Calu3 (cell line): ENCODE data around the gene NECTIN1. TPM values are rescaled to one million over a fixed set of nuclear protein-coding genes. Genes with fewer than 3 reads are reported as not detected.

Experiments
- BruUV-seq: library from RNA; stranded (reverse); fragments of 400-500 nt; replicated peaks from 2 replicates; lab custom pipeline; 2021; lab: Mats Ljungman, UMichigan
- CTCF ChIA-PET: fragments of 300-600 bp; sonication (Branson Sonifier 250); formaldehyde crosslinking; loops from one replicate; lab custom pipeline; 2022; ENCODE audit warnings: antibody characterized with exemption; lab: Charles Lee
- DNase-seq: peaks from one replicate; pipeline ENCODE4 v3.0.0; 2022
- H3K27ac Mint-ChIP-seq: one replicate; pipeline ENCODE4 v1.8.0; 2022; ENCODE audit warnings: mixed read lengths; ENCODE audit not compliant: unreplicated experiment
- H3K27me3 Mint-ChIP-seq: one replicate; pipeline ENCODE4 v1.8.0; 2022; ENCODE audit warnings: mixed read lengths; ENCODE audit not compliant: unreplicated experiment
- H3K36me3 Mint-ChIP-seq: one replicate; pipeline ENCODE4 v1.8.0; 2022; ENCODE audit warnings: mild to moderate bottlenecking, moderate library complexity, mixed read lengths; ENCODE audit not compliant: insufficient read depth, unreplicated experiment
- H3K4me1 Mint-ChIP-seq: one replicate; pipeline ENCODE4 v1.8.0; 2022; ENCODE audit warnings: mild to moderate bottlenecking, low read depth, mixed read lengths; ENCODE audit not compliant: unreplicated experiment
- H3K4me3 Mint-ChIP-seq: one replicate; pipeline ENCODE4 v1.8.0; 2022; ENCODE audit warnings: mild to moderate bottlenecking, low read depth, moderate library complexity, mixed read lengths; ENCODE audit not compliant: unreplicated experiment
- H3K9me3 Mint-ChIP-seq: one replicate; pipeline ENCODE4 v1.8.0; 2022; ENCODE audit warnings: low read depth, mixed read lengths; ENCODE audit not compliant: unreplicated experiment
- intact Hi-C: fragments of 100-400 bp; cut with micrococcal nuclease; formaldehyde crosslinking; loops from one replicate; pipeline ENCODE4 v1.10.0; 2022; ENCODE audit not compliant: unreplicated experiment
- total RNA-seq: library from RNA; stranded (reverse); gene quantifications from 2 replicates; pipeline ENCODE4 v1.2.3, GENCODE V29; 2022
- TF ChIP-seq, protein P1 (sequence below): fragments of 200-600 bp; IDR thresholded peaks from one replicate; pipeline ENCODE4 v1.8.0; 2022; ENCODE audit warnings: antibody characterized with exemption; ENCODE audit not compliant: unreplicated experiment

The NECTIN1 gene
- total RNA-seq, 1 experiment from 2014 or later, result 22.1 TPM

DNA sequence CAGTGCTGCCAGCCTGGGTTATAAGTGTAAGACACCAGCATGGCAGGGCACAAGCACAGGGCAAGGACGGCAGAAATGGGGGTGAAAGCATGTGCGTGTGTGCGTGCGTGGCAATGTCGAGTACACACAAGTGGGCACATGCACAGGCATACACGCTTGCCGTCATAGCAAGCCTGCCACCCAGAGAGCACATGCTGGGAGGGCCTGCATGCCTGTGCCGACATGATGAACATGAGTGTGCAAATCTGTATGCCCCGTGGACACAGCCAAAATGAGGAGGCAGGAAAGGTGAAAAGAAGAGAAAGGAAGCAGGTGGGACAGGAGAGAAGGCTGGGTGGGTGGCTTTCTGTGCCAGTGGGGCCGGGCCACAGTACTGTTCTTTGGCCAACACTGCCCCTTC, 62.9 kb downstream of the NECTIN1 start:
- Mint-ChIP-seq H3K4me1 (peaks cover 10% of the 10 kb centered on the region), H3K4me3 (no peak overlapping the region), H3K27me3 (no peaks in the 10 kb centered on the region), H3K36me3 (no peaks in the 10 kb centered on the region), H3K27ac (no peak overlapping the region), H3K9me3 (no peaks in the 10 kb centered on the region)
- DNase-seq, result no peak
- intact Hi-C loops, result loop anchor here (1.0 to 10.0 kb wide), 3 partner anchors 59 to 443 kb away; partner anchors contain the start of gene NECTIN1
- TF ChIP-seq, protein P1, sequence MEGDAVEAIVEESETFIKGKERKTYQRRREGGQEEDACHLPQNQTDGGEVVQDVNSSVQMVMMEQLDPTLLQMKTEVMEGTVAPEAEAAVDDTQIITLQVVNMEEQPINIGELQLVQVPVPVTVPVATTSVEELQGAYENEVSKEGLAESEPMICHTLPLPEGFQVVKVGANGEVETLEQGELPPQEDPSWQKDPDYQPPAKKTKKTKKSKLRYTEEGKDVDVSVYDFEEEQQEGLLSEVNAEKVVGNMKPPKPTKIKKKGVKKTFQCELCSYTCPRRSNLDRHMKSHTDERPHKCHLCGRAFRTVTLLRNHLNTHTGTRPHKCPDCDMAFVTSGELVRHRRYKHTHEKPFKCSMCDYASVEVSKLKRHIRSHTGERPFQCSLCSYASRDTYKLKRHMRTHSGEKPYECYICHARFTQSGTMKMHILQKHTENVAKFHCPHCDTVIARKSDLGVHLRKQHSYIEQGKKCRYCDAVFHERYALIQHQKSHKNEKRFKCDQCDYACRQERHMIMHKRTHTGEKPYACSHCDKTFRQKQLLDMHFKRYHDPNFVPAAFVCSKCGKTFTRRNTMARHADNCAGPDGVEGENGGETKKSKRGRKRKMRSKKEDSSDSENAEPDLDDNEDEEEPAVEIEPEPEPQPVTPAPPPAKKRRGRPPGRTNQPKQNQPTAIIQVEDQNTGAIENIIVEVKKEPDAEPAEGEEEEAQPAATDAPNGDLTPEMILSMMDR, result no peak
- BruUV-seq, result no TSS peak
- CTCF ChIA-PET, result no interaction called here

DNA sequence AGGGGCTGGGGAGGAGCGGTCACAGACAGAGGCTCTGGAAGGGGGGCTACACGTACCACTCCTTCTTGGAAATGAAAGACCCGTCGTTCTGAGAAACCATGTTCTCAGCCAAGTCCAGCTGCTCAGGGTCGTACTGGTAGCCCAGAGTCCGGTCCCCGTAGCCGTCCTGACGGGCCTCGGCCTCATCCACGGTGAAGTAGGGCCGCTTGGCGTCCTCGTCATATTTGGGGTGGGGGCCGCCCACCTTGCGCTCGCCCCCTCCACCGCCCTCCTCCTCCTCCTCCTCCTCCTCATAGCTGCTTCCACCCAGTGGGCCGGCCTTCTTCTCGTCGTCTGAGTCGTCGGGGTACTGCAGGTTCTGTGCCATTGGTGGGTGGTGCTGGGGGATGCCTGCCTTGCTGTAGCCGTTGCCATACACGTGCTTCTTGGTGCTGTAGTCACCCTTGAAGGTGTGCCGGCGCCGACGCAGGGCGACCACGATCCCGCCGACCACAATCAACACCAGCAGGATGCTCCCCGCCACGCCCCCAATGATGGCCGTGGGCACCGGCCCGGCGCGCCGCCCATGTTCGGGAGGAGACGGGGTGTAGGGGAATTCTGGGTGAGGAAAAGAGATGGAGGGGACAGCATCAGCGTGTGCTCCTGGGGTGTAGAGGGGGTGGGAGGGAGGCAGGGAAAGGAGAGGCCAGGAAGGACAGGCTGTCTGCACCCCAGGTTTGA, 64.1 kb downstream of the NECTIN1 start:
- H3K9me3 Mint-ChIP-seq, result no peaks in the 10 kb centered on the region
- H3K4me3 Mint-ChIP-seq, result no peak overlapping the region
- TF ChIP-seq, protein P1, result no peak
- intact Hi-C loops, result loop anchor here (10.0 kb wide), 1 partner anchor 60 kb away; the partner anchor contains the start of gene NECTIN1
- H3K27me3 Mint-ChIP-seq, result no peaks in the 10 kb centered on the region
- no peaks in the 10 kb centered on the region for H3K36me3 Mint-ChIP-seq
- CTCF ChIA-PET, result interaction anchor here (0.7 kb wide), 1 partner anchor 182 kb away, joined by 5 read pairs; no protein-coding TSS in a partner anchor
- no peak overlapping the region for H3K27ac Mint-ChIP-seq
- no peak for DNase-seq
- BruUV-seq, result no TSS peak
- peaks cover 10% of the 10 kb centered on the region for H3K4me1 Mint-ChIP-seq

DNA sequence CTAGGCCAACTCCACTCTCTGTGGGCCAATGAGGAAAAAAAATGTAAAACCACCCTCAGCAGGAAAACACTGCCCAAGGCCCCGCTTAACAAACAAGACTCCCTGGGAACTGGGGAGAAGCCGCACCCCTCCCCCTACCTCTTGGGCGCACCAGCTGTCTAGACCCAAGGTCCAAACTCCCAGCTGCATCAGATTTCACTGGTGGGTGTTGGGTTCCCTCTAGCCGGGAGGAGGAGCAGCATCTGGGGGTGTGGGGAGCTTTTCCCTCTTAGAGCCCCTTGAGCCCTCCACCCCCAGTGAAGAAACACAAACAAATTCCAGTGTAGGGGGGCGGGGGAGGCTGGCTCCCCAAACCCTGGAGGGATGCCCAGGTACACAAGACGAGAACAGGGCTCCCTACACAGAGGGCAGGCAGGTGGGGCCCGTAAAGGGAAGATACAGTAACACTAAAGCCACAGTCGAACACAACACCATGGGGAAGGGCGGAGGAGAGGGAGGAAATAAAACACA, 64.9 kb downstream of the NECTIN1 start:
- Mint-ChIP-seq H3K36me3 (no peaks in the 10 kb centered on the region), H3K9me3 (no peaks in the 10 kb centered on the region), H3K4me3 (no peak overlapping the region), H3K27ac (no peak overlapping the region), H3K27me3 (no peaks in the 10 kb centered on the region), H3K4me1 (peaks cover 10% of the 10 kb centered on the region)
- BruUV-seq, result no TSS peak
- DNase-seq, result no peak
- CTCF ChIA-PET, result interaction anchor here (0.7 kb wide), 1 partner anchor 182 kb away, joined by 5 read pairs; no protein-coding TSS in a partner anchor
- intact Hi-C loops, result loop anchor here (10.0 kb wide), 1 partner anchor 61 kb away; the partner anchor contains the start of gene NECTIN1
- TF ChIP-seq, protein P1, result no peak

DNA sequence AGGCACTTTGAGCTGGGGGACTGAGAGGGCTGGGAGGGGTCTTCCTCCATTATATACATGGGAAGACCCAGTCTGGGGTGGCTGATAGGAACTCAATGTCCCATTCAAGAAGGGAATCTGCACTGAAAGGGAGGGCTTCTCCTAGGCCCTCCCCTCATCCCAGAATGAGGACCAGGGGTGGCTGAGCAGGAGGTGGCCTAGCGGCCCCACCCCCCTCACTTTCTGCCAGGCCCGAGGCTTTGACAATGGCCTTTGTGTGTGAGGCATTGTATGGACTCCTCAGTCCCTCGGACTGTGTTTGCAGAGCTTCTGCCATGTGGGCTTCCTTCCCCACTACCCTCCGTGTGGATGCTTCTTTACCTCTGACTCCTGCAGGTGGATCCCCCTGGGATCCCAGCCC, 65.7 kb downstream of the NECTIN1 start:
- CTCF ChIA-PET, result no interaction called here
- intact Hi-C loops, result loop anchor here (10.0 kb wide), 1 partner anchor 62 kb away; the partner anchor contains the start of gene NECTIN1
- H3K9me3 Mint-ChIP-seq, result no peaks in the 10 kb centered on the region
- TF ChIP-seq, protein P1, result no peak
- DNase-seq, result no peak
- BruUV-seq, result no TSS peak
- H3K4me1 Mint-ChIP-seq, result peaks cover 10% of the 10 kb centered on the region
- H3K27ac Mint-ChIP-seq, result no peak overlapping the region
- H3K36me3 Mint-ChIP-seq, result no peaks in the 10 kb centered on the region
- H3K27me3 Mint-ChIP-seq, result no peaks in the 10 kb centered on the region
- no peak overlapping the region for H3K4me3 Mint-ChIP-seq
